H1 (cell line): ENCODE data around the gene DYSF. TPM values are rescaled to one million over a fixed set of nuclear protein-coding genes. Genes with fewer than 3 reads are reported as not detected.

Source experiments
- CTCF ChIA-PET: fragments of 300-600 bp; sonication (Branson Sonifier 250); formaldehyde crosslinking; loops from one replicate; lab custom pipeline; 2021; ENCODE audit not compliant: partially characterized antibody; lab: Charles Lee
- POLR2A ChIA-PET: fragments of 300-600 bp; sonication (Branson Sonifier 250); formaldehyde crosslinking; loops from one replicate; lab custom pipeline; 2021; ENCODE audit warnings: inconsistent platforms; ENCODE audit not compliant: partially characterized antibody; lab: Charles Lee
- DNase-seq, 2 experiments: peaks; one replicate each; pipeline versions ENCODE4 v3.0.0 to v3.0.0-alpha.2; 2010 to 2022; ENCODE audit warnings: low spot score in 2 of 2, low read depth in 1 of 2, mixed read lengths in 1 of 2
- FAIRE-seq: peaks from 2 replicates; lab custom pipeline; 2011; peaks lifted over from hg19 to GRCh38; lab: Jason Lieb, UNC
- H2AFZ ChIP-seq: 2 replicates; pipeline ENCODE4 v1.8.1; 2012; ENCODE audit warnings: low read length, inconsistent platforms
- H2AK5ac ChIP-seq: 2 replicates; pipeline ENCODE4 v1.6.1; 2013; ENCODE audit warnings: low read depth, low read length
- H2BK120ac ChIP-seq: replicated peaks from 2 replicates; pipeline ENCODE3; 2013; ENCODE audit warnings: low read depth, low read length, inconsistent platforms
- H2BK12ac ChIP-seq: 2 replicates; pipeline ENCODE4 v1.6.1; 2013; ENCODE audit warnings: low read depth, low read length
- H2BK15ac ChIP-seq: 2 replicates; pipeline ENCODE4 v1.6.1; 2013; ENCODE audit warnings: low read length
- H2BK20ac ChIP-seq: 2 replicates; pipeline ENCODE4 v1.6.1; 2013; ENCODE audit warnings: low read length
- H2BK5ac ChIP-seq: 2 replicates; pipeline ENCODE4 v1.6.1; 2013; ENCODE audit warnings: low read depth, low read length
- H3K14ac ChIP-seq: 2 replicates; pipeline ENCODE4 v1.6.1; 2013; ENCODE audit warnings: inconsistent platforms; ENCODE audit not compliant: insufficient read length
- H3K18ac ChIP-seq: 2 replicates; pipeline ENCODE4 v1.6.1; 2013; ENCODE audit warnings: low read length; ENCODE audit errors: extremely low read depth
- H3K23ac ChIP-seq: 2 replicates; pipeline ENCODE4 v1.6.1; 2013; ENCODE audit warnings: inconsistent platforms; ENCODE audit not compliant: insufficient read length
- H3K23me2 ChIP-seq: 2 replicates; pipeline ENCODE4 v1.6.1; 2013; ENCODE audit warnings: low read depth, low read length
- H3K27ac ChIP-seq: 2 replicates; pipeline ENCODE4 v1.6.1; 2011; ENCODE audit warnings: low read depth, low read length, inconsistent platforms
- H3K27me3 ChIP-seq, 4 experiments: replicated peaks in 1 of 4; 1 replicate in 1 of 4; 2 replicates in 3 of 4; pipeline versions ENCODE4 v1.6.1 to v1.8.1; 2011 to 2013; ENCODE audit warnings: low read length in 3 of 4, mild to moderate bottlenecking in 3 of 4, inconsistent platforms in 2 of 4, mixed read lengths in 2 of 4, moderate library complexity in 1 of 4; ENCODE audit not compliant: control insufficient read depth in 3 of 4, insufficient read depth in 3 of 4; ENCODE audit errors: extremely low read depth in 1 of 4
- H3K36me3 ChIP-seq, 4 experiments: 2 replicates each; pipeline versions ENCODE4 v1.6.1 to v1.8.1; 2011 to 2013; ENCODE audit warnings: mild to moderate bottlenecking in 4 of 4, low read length in 3 of 4, moderate library complexity in 2 of 4, control low read depth in 1 of 4, inconsistent platforms in 1 of 4; ENCODE audit not compliant: insufficient read depth in 4 of 4, control insufficient read depth in 2 of 4
- H3K4ac ChIP-seq: replicated peaks from 2 replicates; pipeline ENCODE3; 2013; ENCODE audit warnings: low read length, low read depth, mixed read lengths, inconsistent platforms; ENCODE audit not compliant: insufficient read length
- H3K4me1 ChIP-seq, 4 experiments: replicated peaks in 1 of 4; 1 replicate in 1 of 4; 2 replicates in 3 of 4; pipeline versions ENCODE4 v1.6.1 to v1.8.1; 2011 to 2013; ENCODE audit warnings: low read length in 3 of 4, inconsistent platforms in 2 of 4, mixed read lengths in 1 of 4; ENCODE audit not compliant: insufficient read depth in 4 of 4, control insufficient read depth in 3 of 4
- H3K4me2 ChIP-seq, 2 experiments: 2 replicates each; pipeline versions ENCODE4 v1.6.1 to v1.8.1; 2011 to 2013; ENCODE audit warnings: low read depth in 2 of 2, low read length in 2 of 2, control low read depth in 1 of 2, inconsistent platforms in 1 of 2, mild to moderate bottlenecking in 1 of 2; ENCODE audit not compliant: insufficient read depth in 1 of 2
- H3K4me3 ChIP-seq, 4 experiments: fragments of 200-600, 300-600 bp in 1 of 4; sonication (generic), shearing (Covaris generic), sonication (Bioruptor Twin) in 1 of 4; 2 replicates each; pipeline versions ENCODE4 v1.5.1 to v1.8.1; 2011 to 2016; ENCODE audit warnings: low read length in 4 of 4, low read depth in 3 of 4, control low read depth in 2 of 4, inconsistent platforms in 2 of 4, mild to moderate bottlenecking in 2 of 4, mixed read lengths in 1 of 4, moderate library complexity in 1 of 4; ENCODE audit not compliant: insufficient read depth in 2 of 4; ENCODE audit errors: extremely low read depth in 1 of 4
- H3K56ac ChIP-seq: replicated peaks from 2 replicates; pipeline ENCODE3; 2013; ENCODE audit warnings: low read depth, mild to moderate bottlenecking, mixed read lengths, low read length, inconsistent platforms; ENCODE audit not compliant: insufficient read length
- H3K79me1 ChIP-seq: 2 replicates; pipeline ENCODE4 v1.6.1; 2013; ENCODE audit warnings: low read depth, low read length, control low read depth
- H3K79me2 ChIP-seq, 2 experiments: 2 replicates each; pipeline versions ENCODE4 v1.6.1 to v1.8.1; 2012 to 2013; ENCODE audit warnings: low read length in 2 of 2, mild to moderate bottlenecking in 2 of 2, inconsistent platforms in 1 of 2; ENCODE audit not compliant: insufficient read depth in 2 of 2, control insufficient read depth in 1 of 2
- H3K9ac ChIP-seq, 4 experiments: replicated peaks in 1 of 4; 1 replicate in 1 of 4; 2 replicates in 3 of 4; pipeline versions ENCODE4 v1.6.1 to v1.8.1; 2011 to 2013; ENCODE audit warnings: low read depth in 3 of 4, low read length in 3 of 4, control low read depth in 2 of 4, mild to moderate bottlenecking in 2 of 4, moderate library complexity in 2 of 4, inconsistent platforms in 1 of 4; ENCODE audit errors: extremely low read depth in 1 of 4
- H3K9me3 ChIP-seq, 2 experiments: 2 replicates each; pipeline versions ENCODE4 v1.6.1 to v1.8.1; 2012 to 2013; ENCODE audit warnings: mild to moderate bottlenecking in 2 of 2, moderate library complexity in 2 of 2, control low read depth in 1 of 2, inconsistent platforms in 1 of 2, low read depth in 1 of 2, low read length in 1 of 2, mixed read lengths in 1 of 2; ENCODE audit not compliant: insufficient read depth in 2 of 2
- H4K20me1 ChIP-seq, 2 experiments: replicated peaks in 1 of 2; 2 replicates each; pipeline versions ENCODE3 to v1.8.1; 2011 to 2013; ENCODE audit warnings: inconsistent platforms in 2 of 2, low read length in 2 of 2, mild to moderate bottlenecking in 1 of 2; ENCODE audit not compliant: insufficient read depth in 2 of 2, control insufficient read depth in 1 of 2
- H4K5ac ChIP-seq: 2 replicates; pipeline ENCODE4 v1.6.1; 2013; ENCODE audit warnings: low read length, low read depth, mixed read lengths, inconsistent platforms; ENCODE audit not compliant: insufficient read length
- H4K8ac ChIP-seq: 2 replicates; pipeline ENCODE4 v1.8.0; 2013; ENCODE audit warnings: mild to moderate bottlenecking, moderate library complexity, low read length, inconsistent platforms; ENCODE audit not compliant: insufficient read depth; ENCODE audit errors: extremely low read depth
- H4K91ac ChIP-seq: replicated peaks from 2 replicates; pipeline ENCODE3; 2013; ENCODE audit warnings: low read length, mixed read lengths, inconsistent platforms; ENCODE audit not compliant: insufficient read length
- CHD2 ChIP-seq: IDR thresholded peaks from 2 replicates; pipeline ENCODE4 v1.6.1; 2012; ENCODE audit warnings: low read length, improper control_type of control experiment
- NANOG ChIP-seq: IDR thresholded peaks from 2 replicates; pipeline ENCODE4 v1.6.1; 2011; ENCODE audit warnings: low read length, low read depth, mild to moderate bottlenecking, inconsistent platforms; ENCODE audit not compliant: insufficient read depth, poor library complexity, severe bottlenecking
- RNF2 ChIP-seq: fragments of 200-900, 300-1000 bp; sonication (generic); IDR thresholded peaks from 2 replicates; pipeline ENCODE4 v1.7.1; 2016; ENCODE audit warnings: borderline replicate concordance, low read depth, mild to moderate bottlenecking, antibody characterized with exemption, low read length; ENCODE audit not compliant: poor library complexity, severe bottlenecking; ENCODE audit errors: missing control alignments
- SIX5 ChIP-seq: IDR thresholded peaks from 2 replicates; pipeline ENCODE4 v1.6.1; 2011; ENCODE audit warnings: mild to moderate bottlenecking, low read depth, low read length
- SUZ12 ChIP-seq: fragments of 200-600 bp; sonication (generic); IDR thresholded peaks from 2 replicates; pipeline ENCODE4 v1.6.1; 2012; ENCODE audit warnings: mild to moderate bottlenecking, inconsistent platforms, low read length, moderate library complexity, mixed read lengths
- WGBS, 2 experiments: shearing (Covaris generic) in 1 of 2; methylation state at CpG; one replicate each; pipeline versions ENCODE4 v1.1.6 to v1.1.7; 2013 to 2015; ENCODE audit warnings: low lambda C conversion rate in 2 of 2, mixed read lengths in 2 of 2, inconsistent platforms in 1 of 2, low coverage in 1 of 2, missing lambda C conversion rate in 1 of 2; ENCODE audit not compliant: insufficient replicate concordance in 2 of 2, insufficient coverage in 1 of 2, insufficient read length in 1 of 2; ENCODE audit errors: extremely low coverage in 1 of 2, missing lambda C conversion rate in 1 of 2; 5-methylcytosine and 5-hydroxymethylcytosine counted together
- polyA plus RNA-seq, 7 experiments: library from polyadenylated mRNA; depleted of rRNA in 3 of 7; stranded (reverse) in 5 of 7; unstranded in 2 of 7; fragments of >200 nt in 5 of 7; fragments of 200-250 nt in 2 of 7; gene quantifications; 1 replicate in 5 of 7; 2 replicates in 1 of 7; 4 replicates in 1 of 7; pipeline versions ENCODE4 v1.2.1 to v1.2.3, GENCODE V29; 2011 to 2013; ENCODE audit warnings: missing spikeins in 2 of 7, mixed read lengths in 2 of 7
- total RNA-seq: library from RNA; stranded (reverse); fragmentation: NEBNext Ultra II Directional; extraction: Animal tissue kit (Norgen Biotek cat#: 25700); gene quantifications from 2 replicates; pipeline ENCODE4 v1.2.1, GENCODE V29; 2021

Gene DYSF
- total and polyA plus RNA-seq, 2 of the 8 experiments (the other 6 are each of a cell fraction or from before 2014, with no cell fraction given): 5.8 to 7.1 TPM

DNA sequence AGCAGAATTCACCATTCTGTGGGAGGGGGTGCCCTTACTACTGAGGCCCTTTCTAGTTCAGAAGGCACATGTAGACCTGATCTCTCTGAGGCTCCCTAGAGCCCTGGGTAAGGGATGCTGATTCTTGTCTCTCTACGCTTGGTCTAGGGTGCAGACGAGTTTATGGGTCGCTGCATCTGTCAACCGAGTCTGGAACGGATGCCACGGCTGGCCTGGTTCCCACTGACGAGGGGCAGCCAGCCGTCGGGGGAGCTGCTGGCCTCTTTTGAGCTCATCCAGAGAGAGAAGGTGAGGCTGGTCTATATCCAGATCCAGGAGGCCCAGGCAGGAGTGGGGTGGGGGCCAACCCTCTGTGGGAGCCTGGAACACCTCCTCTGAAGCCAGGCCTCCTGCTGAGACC, 147.2 kb downstream of the DYSF start:
- no peaks in the 10 kb centered on the region for H3K79me2 ChIP-seq
- no peak overlapping the region for H2BK15ac ChIP-seq
- H4K91ac ChIP-seq: no peak overlapping the region
- no peak overlapping the region for H3K9ac ChIP-seq
- H3K23me2 ChIP-seq: no peaks in the 10 kb centered on the region
- no peak overlapping the region for H2BK20ac ChIP-seq
- no peak overlapping the region for H2BK5ac ChIP-seq
- WGBS, 2 experiments: 97% methylated on average over 9 of the region's 9 CpGs; no CpG with 5 or more reads in 1 of the 2 experiments
- no peaks in the 10 kb centered on the region for H3K79me1 ChIP-seq
- H3K27ac ChIP-seq: no peak overlapping the region
- no peak for FAIRE-seq
- ChIA-PET CTCF (interaction anchor here (1.2 kb wide), 1 partner anchor 27 kb away, joined by 3 read pairs; no protein-coding TSS in a partner anchor), POLR2A (no interaction called here)
- no peak overlapping the region for H3K4me2 ChIP-seq
- H3K4ac ChIP-seq: no peak overlapping the region
- H2AFZ ChIP-seq: no peak overlapping the region
- no peaks in the 10 kb centered on the region for H3K27me3 ChIP-seq
- H4K20me1 ChIP-seq: no peaks in the 10 kb centered on the region
- no peak for TF ChIP-seq SIX5
- no peak for TF ChIP-seq CHD2
- no peak for TF ChIP-seq SUZ12
- no peak for TF ChIP-seq RNF2
- no peak for TF ChIP-seq NANOG
- no peak for DNase-seq
- no peak overlapping the region for H3K18ac ChIP-seq
- no peaks in the 10 kb centered on the region for H3K9me3 ChIP-seq
- no peak overlapping the region for H4K5ac ChIP-seq
- H4K8ac ChIP-seq: no peak overlapping the region
- no peak overlapping the region for H3K14ac ChIP-seq
- no peak overlapping the region for H2BK120ac ChIP-seq
- H2BK12ac ChIP-seq: no peak overlapping the region
- no peak overlapping the region for H3K23ac ChIP-seq
- no peaks in the 10 kb centered on the region for H3K36me3 ChIP-seq
- peaks cover 0 to 8% (median 5%) of the 10 kb centered on the region in 4 experiments; a peak in 3 of 7 replicates for H3K4me1 ChIP-seq
- no peak overlapping the region for H3K4me3 ChIP-seq
- H2AK5ac ChIP-seq: no peak overlapping the region
- no peak overlapping the region for H3K56ac ChIP-seq
